HG03280 (cell line): ENCODE measurements around the gene CD300LG.
"Not testable (repeated sequence)": the region's sequence is repeated elsewhere in the genome, so short reads cannot be mapped to it uniquely, and the experiment has no call there.

Experiments
- ATAC-seq: cut with Tn5 transposase; IDR thresholded peaks from one replicate; pipeline ENCODE4 v1.9.1; 2021; ENCODE audit warnings: mild to moderate bottlenecking, moderate library complexity; ENCODE audit not compliant: unreplicated experiment

The CD300LG gene

DNA sequence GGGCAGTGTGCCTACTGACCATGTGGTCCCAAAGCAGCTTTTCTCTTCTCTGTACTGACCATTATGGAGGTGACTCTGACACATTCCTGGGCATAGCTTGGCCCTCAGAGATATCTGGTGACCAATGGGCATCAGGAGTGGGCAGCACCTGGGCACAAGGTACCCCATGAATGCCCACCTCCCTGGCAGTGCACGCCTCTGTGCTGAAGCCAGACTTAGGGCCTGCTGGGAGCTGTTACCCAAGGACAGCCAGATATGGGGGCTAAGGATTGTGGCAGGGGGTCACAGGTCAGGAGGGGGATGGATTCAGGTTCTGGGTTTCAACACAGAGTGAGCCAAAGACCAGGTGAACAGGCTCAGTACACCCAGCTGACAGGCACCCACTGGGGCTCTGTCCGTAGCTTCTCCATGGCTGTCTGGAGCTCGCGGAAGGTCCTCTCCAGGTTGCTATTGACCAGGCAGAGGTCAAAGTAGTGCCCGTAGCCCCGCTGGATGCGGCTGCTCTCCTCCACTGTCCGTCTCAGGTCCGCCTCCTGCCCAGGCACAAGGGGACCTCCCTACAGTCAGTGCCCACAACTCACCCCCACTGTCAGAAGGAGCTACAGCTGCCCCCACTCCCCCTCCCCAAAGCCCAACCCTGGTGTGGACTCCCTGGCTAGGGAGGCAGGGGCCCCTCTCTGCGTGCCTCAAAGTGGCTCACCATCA, 30.6 kb downstream of the CD300LG start:
- no peak for ATAC-seq

DNA sequence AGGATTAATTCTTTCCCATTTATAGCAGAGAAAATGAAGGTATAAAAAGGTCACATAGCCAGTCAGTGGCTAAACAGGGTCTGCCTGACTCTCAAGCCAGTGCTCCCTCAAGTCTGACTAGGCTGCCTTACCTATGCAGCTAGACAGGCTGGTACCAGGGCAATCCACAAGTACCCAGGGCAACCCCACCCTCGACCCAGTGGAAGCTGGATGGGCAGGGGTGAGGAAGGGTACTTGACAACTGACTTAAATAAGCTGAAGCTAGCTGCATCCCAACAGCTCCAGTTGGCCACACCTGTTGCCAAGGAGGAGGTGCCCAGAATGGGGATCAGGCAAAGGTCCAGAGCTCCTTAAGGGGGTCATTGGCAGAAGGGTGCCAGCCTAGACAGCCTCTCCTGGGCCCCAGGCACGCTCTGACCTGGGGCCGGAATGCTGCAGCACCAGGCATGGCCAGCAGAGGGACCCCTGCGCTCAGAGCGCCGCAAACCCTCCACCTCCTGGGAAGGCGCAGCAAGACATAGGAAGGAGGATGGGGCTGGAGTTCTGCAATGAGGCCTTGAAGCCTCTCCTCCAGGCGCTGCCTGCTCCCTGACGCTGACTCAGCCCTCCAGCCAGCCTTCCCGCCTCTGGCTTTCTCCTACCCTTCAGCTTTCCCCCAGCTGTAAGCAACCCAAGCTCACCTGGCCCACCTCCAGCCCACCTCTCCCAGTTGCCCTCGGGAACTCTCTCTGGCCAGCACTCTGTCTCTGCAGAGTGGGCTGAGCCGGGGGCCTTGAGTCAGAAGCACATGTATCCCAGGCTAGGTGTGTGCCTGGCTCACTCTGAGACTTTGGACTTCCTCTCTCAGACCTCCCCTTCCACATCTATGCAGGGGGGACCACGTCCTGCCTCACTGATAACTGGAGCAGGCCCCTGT, 31.5 kb downstream of the CD300LG start:
- no peak for ATAC-seq

DNA sequence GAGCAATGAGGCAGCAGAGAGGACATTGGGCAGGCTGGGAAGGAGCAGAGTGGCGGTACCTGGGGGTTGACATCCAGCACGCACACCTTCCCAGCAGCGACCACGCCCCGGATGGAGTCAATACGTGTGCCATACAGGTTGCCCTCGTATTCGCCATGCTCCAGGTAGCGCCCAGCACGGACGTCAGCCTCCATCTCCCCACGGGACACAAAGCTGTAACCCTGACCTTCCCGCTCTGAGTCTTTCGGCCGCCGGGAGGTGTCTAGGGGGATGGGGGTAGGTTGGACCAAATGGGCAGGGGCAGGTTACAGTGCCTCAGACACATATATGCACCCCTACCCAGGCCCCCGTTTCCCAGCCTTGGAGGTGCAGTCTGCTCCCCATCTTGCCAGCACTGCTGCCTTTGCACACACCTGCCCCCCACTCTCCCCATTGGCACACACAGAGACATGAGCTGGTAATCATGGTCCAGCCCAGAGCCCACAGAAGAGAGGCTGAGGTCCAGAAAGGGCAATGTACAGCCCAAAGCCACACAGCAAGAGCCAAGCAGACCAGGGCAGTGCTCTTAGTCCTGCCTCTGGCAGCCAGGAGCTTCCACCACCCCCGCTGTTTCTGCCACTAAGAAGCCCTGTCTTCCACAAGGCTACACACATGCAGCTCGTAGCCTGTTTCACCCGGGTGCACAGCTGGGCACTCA, 32.9 kb downstream of the CD300LG start:
- no peak for ATAC-seq

DNA sequence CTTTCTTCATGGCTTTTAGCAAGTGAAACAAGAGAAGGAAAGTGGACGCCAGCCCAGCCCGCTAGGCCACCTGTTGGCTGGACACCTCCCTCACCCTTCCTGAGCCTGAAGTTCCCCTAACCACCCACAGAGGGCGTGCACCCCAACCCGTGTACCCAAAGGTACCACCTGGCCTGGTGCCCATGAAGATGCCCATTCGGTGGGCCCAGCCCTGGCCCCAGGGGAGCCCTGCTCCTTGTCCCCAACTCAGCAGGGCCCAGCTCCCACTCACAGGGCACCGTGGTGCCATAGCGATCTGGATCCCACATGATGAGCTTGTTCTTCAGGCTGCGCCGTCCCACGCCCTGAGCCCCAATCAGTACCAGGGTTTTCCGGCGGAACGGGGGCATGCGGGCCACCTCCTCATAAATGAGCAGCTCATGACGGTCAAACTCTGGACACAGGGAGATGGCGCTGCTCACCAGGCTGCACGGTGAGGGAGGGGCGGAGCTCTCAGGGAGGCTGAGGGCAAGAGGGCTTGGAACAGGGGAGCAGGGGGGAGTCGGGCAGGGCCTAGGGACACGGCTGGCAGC, 33.5 kb downstream of the CD300LG start:
- ATAC-seq, result no peak

DNA sequence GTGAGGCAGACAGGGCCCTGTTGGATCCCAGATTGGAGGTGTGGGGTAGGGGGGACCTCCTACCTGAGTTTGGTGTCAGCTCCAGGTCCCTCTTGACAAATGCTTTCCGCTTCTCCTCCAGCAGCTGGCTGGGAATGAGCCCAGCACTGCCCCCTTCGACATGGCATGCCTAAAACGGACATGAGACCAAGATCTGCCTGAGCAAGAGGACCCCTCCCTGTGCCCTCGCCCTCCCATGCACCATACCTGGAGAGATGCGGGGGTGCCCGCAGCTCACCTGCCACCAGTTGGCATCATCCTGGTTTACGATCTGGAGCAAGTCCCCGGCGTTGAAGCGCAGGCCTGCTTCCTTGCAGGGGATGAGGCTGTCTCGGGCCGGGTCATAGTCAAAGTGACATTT, 34.2 kb downstream of the CD300LG start:
- ATAC-seq, result no peak

DNA sequence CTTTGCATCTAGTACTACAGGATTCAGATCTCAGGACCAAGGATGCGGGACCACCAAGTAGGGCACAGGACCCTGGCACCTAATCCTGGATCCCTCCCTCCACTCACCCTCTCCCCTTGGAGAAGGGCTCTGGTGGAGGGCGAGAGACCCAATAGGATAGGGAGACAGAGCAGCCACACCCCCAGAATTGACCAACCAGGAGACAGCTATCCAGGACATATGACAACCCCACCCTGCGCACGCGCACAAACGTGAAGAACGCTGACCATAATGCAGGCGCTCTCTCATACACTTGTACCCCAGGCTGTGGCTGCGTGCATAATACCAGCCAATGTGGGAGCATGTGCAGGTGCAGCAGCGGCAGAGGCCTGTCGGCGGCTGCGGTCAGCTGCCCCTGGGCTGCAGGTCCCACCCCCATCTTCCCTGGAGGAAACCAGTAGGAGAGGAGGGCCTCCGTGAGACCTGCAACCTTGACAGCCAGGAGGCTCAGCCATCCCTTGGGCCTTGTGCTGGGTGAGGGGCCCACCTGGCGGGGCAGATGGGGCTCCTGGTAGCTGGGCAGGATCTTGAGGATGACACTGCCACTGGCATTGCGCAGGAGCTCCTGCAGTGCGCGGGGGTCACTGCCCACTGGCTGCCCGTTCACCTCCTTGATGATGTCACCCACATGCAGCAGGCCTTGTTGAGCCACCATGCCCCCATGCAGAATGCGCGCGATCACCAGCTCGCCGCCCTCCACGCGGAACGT, 35.0 kb downstream of the CD300LG start:
- no peak for ATAC-seq

DNA sequence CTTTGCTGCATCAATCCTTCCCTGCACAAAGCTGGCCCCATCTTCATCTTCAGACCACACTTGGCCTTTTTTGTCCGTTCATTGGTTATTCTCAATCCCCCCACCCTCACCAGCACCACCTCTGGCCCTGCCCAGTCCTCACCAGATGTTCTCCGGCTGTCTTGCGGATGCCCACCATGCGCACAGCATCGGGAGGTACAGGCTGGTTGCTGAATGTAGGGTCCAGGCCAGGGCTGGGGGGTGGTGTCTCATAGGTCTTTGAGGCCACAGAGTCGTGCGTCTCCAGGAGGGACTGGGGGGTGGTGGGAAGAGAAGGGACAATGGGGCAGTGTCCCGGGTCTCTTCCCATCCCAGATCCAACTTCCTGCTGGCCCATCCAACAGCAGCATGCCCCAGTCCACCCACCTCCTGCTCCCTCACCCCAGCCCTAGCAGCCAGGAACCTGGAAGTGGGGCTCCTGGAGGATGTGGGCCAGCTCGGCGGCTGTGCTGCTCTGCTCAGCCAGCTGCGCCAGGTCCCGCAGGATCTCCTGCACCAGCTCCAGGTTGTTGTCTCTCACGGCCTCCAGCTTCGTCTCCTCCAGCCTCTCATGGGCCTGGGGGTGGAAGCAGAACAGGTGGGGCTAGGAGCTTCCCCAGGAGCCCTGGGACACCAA, 35.9 kb downstream of the CD300LG start:
- no peak for ATAC-seq

DNA sequence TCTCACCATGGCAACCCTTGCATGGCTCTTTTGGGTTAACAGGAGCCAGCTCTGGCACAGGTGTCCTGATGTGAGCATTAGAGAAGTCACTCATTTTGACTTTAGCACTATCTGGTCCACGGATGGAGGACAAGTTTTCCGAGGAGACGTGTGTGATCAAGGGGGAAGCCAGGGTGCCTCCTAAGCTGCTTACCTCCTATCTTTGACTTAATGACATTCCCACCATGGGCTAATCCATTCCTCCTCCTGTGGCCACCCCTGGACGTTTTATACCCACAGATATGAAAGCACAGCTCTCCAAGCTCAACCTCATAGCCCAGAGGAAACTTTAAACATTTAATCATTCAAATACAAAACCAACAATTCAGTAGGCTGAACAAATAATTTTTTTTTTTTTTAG, 41.6 kb downstream of the CD300LG start:
- no peak for ATAC-seq

DNA sequence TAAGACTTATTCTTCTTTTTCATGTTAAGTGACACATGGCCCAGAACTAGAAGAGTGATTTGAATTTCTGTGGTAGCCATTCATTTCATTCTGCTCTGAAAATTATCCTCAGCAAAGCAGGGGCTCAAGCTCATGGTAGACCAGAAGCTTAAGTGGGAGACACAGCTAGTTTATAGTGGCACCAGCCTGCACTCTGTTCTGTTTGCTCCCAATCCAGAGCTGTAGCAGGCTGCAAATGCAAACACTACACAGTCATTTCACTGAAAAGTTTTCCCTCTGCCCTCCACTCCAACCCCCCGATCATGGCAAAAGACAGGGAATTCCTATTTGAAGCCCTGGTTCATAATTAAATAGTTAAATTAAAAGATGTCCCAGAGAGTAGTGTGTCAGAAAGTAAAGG, 43.3 kb downstream of the CD300LG start:
- ATAC-seq, result no peak

DNA sequence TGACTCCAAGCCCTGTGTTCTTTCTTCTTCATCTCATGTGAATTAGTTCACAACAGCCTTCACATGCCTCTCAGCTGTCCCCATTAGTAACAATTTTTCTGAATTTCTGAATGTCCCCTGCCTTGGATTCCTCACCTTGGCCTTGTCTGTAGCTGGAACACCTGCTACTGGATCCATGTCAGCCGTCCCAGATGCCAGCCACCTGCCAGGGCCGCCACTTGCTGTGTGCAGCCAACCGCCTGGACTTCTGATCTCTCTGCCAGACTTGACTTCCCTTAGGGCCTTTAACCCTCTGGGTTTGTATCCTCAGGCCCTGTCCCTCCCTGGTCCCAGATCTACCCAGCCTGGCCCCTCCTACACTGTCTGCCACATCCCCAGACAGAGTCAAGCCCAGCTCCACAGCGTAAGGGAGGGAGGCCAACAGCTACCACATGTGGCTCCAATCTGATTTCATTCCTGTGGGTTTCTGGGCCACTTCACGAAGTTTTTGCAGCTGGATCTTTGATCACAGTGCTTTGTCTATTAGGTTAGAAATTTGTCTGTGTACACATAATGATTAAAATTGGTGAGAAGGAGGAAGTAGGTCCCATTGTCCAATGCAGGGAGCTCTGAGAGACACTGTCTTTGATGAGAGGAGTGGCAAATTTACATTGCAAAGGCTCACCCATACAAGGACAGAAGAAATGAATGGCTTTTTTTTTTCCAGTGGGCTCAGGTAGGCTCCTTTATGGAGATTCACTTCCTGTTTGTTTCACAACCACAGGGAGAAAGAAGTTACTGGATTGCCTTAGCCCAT, 45.1 kb downstream of the CD300LG start:
- ATAC-seq, result no peak

DNA sequence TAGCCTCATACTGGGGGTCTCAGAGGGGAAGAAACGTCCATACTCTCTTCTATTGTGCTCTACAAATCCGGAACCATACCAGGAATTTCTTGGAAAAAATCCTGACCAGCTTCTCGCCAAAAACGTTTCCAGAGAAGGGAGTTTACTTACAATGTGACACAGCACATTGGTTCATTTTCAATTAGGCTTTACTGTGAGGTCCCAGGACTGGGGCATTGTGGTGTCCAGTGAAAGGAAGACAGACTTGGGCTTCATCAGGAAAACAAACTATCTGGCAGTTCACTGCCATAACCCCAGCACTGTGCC, 45.6 kb downstream of the CD300LG start:
- no peak for ATAC-seq

DNA sequence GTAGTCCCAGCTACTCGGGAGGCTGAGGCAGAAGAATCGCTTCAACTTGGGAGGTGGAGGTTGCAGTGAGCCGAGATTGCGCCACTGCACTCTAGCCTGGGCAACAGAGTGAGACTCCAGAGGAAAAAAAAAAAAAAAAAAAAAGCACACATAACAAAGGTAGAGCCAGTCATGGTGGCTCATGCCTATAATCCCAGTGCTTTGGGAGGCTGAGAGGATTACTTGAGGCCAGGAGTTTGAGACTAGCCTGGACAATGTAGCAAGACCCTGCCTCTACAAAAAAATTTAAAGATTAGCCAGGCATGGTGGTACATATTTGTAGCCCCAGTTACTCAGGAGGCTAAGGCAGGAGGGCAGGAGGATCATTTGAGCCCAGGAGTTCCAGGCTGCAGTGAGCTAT, 47.5 kb downstream of the CD300LG start:
- ATAC-seq, result not testable (repeated sequence)

DNA sequence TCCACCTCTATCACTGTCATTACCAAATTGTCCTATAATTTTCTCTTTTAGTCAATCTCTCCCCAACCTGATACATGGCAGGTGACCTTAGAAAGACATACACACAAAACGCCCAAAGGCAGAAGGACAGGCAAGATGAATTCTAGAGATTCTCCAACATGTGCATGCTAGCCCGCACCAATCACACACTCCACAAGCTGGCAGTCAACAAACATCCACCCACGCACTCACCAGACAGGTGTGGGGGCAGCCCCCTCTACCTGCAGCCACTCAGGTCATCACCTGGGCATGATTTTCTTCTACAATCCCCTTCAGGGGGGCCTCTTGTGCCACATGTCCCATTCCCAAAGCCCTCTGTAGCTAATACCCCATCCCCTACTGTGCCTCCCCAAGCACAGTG, 50.9 kb downstream of the CD300LG start:
- no peak for ATAC-seq

DNA sequence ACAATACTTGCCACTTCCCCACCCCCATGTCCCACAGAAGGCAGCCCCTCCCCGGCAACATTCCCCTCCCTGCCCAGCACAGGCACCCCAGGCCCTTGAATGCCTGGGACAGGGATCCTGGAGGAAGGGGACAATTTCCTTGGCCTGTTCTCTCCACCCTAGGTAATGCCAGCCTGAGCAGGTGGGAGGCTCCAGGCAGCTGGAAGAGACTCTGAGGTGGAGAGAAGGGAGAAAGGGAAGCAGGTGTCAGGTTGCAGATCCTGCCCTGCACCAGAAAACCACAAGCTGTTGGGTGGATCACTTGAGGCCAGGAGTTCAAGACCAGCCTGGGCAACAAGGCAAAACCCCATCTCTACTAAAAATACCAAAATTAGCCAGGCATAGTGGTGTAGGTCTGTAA, 51.5 kb downstream of the CD300LG start:
- ATAC-seq, result no peak

DNA sequence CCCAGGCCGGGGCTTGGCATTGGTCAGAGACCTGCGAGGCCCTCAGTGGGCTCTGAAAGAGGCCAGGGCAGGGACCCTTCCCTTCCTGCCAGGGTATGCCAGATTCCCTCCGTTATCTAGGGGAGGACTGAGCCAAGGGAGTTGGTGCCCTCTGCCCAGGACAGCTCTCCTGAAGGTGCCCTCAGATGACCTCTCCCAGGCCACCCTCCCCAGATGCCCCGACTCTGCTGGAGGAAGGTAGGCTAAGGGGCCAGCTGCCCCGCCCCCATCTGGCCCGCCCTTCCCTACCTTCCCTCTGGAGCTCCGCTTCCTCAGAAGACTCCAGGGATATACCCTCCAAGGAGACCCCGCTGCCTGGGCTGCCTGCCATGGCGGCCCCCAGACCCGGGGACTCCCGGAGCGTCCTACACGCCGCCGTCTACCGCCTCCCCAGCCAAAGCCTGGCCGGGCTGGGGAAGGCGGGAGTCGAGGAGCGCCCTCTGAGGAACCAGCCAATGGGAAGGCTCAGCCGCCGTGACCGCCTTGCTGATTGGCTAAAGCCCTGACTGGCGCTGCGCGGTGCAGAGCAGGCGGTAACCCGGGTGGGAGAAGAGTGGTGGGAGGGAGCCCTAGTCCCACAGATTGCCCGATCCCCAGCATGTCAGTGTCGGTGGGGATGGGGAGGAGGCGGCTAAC, 53.3 kb downstream of the CD300LG start:
- ATAC-seq, result peak; percentile 69

DNA sequence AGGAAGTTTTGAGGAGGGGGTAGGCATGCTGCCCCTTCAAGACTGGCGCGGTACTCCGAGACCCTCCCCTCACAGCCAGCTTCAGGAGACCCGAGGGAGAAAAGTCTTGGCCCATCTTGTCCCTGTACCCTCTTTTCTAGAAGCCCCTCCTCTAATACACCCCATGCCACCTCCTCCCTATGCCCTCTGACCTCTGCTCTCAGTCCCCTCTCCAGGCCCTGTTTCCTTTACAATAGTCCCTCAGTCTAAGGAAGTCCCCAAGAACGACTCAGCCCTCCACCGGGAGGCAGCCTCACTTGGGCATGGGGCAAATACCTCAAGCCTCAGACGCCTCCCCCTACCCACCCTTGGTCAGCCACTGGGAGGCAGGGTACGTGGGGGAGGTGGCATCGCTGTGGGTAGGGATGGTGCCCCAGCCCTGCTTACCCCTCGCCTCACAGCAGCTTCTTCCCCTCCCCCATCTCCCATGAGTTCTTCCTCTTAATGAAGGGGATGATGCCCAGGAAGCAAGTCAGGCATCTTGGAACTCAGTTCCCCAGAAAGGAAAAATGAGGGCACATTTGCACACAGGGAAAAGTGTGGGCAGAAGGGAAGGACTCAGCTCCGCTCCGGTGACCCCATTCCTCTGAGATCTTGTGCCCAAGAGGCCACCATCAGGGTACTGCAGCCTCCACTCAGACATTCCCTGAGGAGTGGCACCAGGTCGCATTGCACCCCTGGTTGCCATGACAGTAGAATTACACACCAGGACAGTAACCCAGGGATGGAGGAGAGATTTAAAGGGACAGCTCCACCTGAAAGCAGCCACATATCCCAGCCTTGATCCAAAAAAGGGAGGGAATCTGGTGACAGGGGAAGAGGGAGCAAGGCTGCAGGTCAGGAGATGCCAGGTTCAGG, 54.1 kb downstream of the CD300LG start:
- ATAC-seq, result no peak

DNA sequence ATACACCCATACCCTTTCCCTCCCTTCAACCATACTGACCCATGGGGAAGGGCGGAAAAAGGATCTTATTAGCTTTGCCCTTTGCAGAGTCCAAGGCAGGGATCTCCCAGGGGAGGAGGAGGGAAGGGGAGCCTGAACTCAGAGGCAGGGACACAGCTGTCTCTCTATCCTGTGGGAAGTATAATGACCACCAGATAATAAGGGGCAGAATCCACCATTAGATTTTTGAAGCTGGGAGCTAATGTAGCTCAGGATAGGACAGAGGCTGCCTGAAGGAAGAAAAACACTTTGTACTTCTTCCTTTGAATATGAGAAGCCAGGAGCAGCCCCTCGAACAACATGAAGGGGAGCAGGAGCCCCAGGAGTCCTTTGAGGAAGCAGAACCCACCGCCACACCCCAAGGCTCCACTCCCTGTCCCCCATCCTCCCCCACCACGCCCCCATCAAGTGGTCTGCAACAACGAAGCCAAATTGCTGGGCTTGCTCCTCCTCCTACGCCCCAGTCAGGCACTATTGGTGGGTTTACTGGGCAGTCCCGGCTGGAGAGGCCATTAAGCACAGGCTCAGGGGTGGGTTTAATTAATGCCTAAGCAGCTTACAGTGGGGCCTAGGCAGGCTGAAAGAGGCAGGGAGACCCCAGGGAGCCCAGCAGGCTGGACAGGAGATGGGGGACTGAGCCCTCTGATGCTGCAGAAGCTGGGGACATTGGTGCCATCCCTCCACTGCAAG, 55.0 kb downstream of the CD300LG start:
- ATAC-seq, result no peak
